Measurements from ENCODE around the gene LCN10. TPM values are rescaled to one million over a fixed set of nuclear protein-coding genes. Genes with fewer than 3 reads are reported as not detected.
A peak's percentile ranks its signal among the peaks of the same experiment; 100 is the strongest.

LCN10 gene
- total RNA-seq, 1 donor from 2014 or later: not detected

GRCh38 chr9:136754626-136755301 lies 12.0 kb upstream of the LCN10 start:
- no peaks in the 10 kb centered on the region for H3K79me2 ChIP-seq (ENCODE audit: low read depth)
- no peaks in the 10 kb centered on the region for H3K27me3 ChIP-seq
- no peak overlapping the region for H3K4me2 ChIP-seq
- no peaks in the 10 kb centered on the region for H3K36me3 ChIP-seq
- H4K20me1 ChIP-seq (ENCODE audit: low read depth): no peaks in the 10 kb centered on the region
- H3K9me3 ChIP-seq (ENCODE audit: low read depth): no peaks in the 10 kb centered on the region
- Mint-ChIP-seq H3K9me3 (peaks cover 16% of the 10 kb centered on the region), H3K27ac (no peak overlapping the region), H3K27me3 (ENCODE audit: insufficient read depth, low read depth) (peaks cover 10% of the 10 kb centered on the region), H3K4me1 (peaks cover 2% of the 10 kb centered on the region), H3K36me3 (no peaks in the 10 kb centered on the region), H3K4me3 (no peak overlapping the region)
- DNase-seq (ENCODE audit: low spot score): peak; percentile 41
- peaks cover 3% of the 10 kb centered on the region for H3K4me1 ChIP-seq
- H2AFZ ChIP-seq (replicated peaks): peak overlapping the region; percentile 24
- TF ChIP-seq CTCF (IDR thresholded peaks at IDR 0.05) (no peak), EZH2phosphoT487 (IDR thresholded peaks at IDR 0.05) (no peak), EZH2 (IDR thresholded peaks at IDR 0.05) (no peak)
- no peak overlapping the region for H3K9ac ChIP-seq
- no peak overlapping the region for H3K27ac ChIP-seq
- H3K4me3 ChIP-seq: no peak overlapping the region
- H3F3A ChIP-seq (ENCODE audit: low read depth): peaks cover 6% of the 10 kb centered on the region

- H3K4me3 Mint-ChIP-seq: no peak overlapping the region
- H3K27ac Mint-ChIP-seq: no peak overlapping the region
- Histone ChIP-seq H3K79me2 (ENCODE audit: low read depth) (no peaks in the 10 kb centered on the region), H3K36me3 (no peaks in the 10 kb centered on the region), H3K4me1 (peaks cover 3% of the 10 kb centered on the region), H3F3A (ENCODE audit: low read depth) (peaks cover 4% of the 10 kb centered on the region), H3K9ac (no peak overlapping the region), H3K4me3 (no peak overlapping the region), H3K9me3 (ENCODE audit: low read depth) (no peaks in the 10 kb centered on the region), H4K20me1 (ENCODE audit: low read depth) (no peaks in the 10 kb centered on the region), H3K27me3 (no peaks in the 10 kb centered on the region), H2AFZ (replicated peaks) (no peak overlapping the region), H3K4me2 (no peak overlapping the region), H3K27ac (no peak overlapping the region)
- no peak for DNase-seq (ENCODE audit: low spot score)
- H3K9me3 Mint-ChIP-seq: peaks cover 16% of the 10 kb centered on the region
- H3K4me1 Mint-ChIP-seq: no peaks in the 10 kb centered on the region
- peaks cover 14% of the 10 kb centered on the region for H3K27me3 Mint-ChIP-seq (ENCODE audit: insufficient read depth, low read depth)
- no peaks in the 10 kb centered on the region for H3K36me3 Mint-ChIP-seq
- TF ChIP-seq EZH2 (IDR thresholded peaks at IDR 0.05) (no peak), EZH2phosphoT487 (IDR thresholded peaks at IDR 0.05) (no peak), CTCF (IDR thresholded peaks at IDR 0.05) (no peak)
Observed at GRCh38 chr9:136754059-136754572, 11.4 kb upstream of the LCN10 start.

GRCh38 chr9:136753371-136754058 lies 10.8 kb upstream of the LCN10 start:
- H3K4me3 ChIP-seq: no peak overlapping the region
- no peak overlapping the region for H3K9ac ChIP-seq
- peaks cover 16% of the 10 kb centered on the region for H3K9me3 Mint-ChIP-seq
- H3K4me1 Mint-ChIP-seq: no peaks in the 10 kb centered on the region
- H3K4me2 ChIP-seq: no peak overlapping the region
- no peak overlapping the region for H3K4me3 Mint-ChIP-seq
- peaks cover 4% of the 10 kb centered on the region for H3F3A ChIP-seq (ENCODE audit: low read depth)
- H2AFZ ChIP-seq (replicated peaks): no peak overlapping the region
- no peaks in the 10 kb centered on the region for H4K20me1 ChIP-seq (ENCODE audit: low read depth)
- H3K4me1 ChIP-seq: peaks cover 3% of the 10 kb centered on the region
- DNase-seq (ENCODE audit: low spot score): no peak
- H3K27ac Mint-ChIP-seq: no peak overlapping the region
- no peaks in the 10 kb centered on the region for H3K36me3 ChIP-seq
- no peaks in the 10 kb centered on the region for H3K36me3 Mint-ChIP-seq
- no peak overlapping the region for H3K27ac ChIP-seq
- peaks cover 14% of the 10 kb centered on the region for H3K27me3 Mint-ChIP-seq (ENCODE audit: insufficient read depth, low read depth)
- no peaks in the 10 kb centered on the region for H3K9me3 ChIP-seq (ENCODE audit: low read depth)
- TF ChIP-seq EZH2 (IDR thresholded peaks at IDR 0.05) (no peak), EZH2phosphoT487 (IDR thresholded peaks at IDR 0.05) (no peak), CTCF (IDR thresholded peaks at IDR 0.05) (no peak)
- no peaks in the 10 kb centered on the region for H3K79me2 ChIP-seq (ENCODE audit: low read depth)
- H3K27me3 ChIP-seq: no peaks in the 10 kb centered on the region
